Amniotic epithelial cell (primary cell): Measurements from ENCODE around the gene BACH2.

Experiments used
- DNase-seq: peaks from one replicate; pipeline ENCODE4 v3.0.0-alpha.2; 2010; ENCODE audit warnings: low read depth

The BACH2 gene

DNA sequence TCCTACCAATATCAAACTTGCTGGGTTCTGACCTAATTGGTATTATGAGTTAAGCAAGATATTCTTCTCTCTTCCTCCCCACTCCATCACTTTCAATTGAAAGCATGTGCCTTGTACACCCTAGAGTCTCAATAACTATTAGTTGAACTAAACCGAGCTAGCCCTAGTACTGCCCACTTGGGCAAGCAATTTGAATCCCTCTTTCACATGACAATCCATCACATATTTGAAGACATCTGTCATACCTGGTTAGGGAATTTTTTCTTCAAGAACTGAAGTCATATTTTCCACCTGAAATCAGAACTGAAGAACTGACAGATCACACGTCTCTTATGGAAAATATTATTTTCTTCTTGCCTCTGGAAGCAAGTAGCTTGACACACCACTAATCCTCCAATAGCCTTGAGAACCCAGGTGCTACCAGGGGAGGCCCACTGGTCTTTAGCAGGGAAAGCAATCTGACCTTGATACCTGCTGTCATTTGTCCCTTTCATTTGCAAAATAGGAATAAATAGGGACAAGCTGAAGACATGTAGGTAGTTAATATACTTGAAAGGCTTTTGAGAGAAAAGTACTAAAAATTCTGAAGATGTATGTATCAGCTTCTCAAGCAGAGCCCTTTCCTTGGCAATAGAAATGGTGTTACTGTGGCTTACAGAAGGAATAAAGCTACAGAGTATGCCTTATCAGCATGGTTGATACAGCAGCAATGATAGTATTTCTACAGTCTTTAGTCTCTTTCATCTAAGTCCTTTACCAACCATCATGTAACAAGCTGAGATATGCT is 331.0 kb downstream of the BACH2 start:
- no peak for DNase-seq

DNA sequence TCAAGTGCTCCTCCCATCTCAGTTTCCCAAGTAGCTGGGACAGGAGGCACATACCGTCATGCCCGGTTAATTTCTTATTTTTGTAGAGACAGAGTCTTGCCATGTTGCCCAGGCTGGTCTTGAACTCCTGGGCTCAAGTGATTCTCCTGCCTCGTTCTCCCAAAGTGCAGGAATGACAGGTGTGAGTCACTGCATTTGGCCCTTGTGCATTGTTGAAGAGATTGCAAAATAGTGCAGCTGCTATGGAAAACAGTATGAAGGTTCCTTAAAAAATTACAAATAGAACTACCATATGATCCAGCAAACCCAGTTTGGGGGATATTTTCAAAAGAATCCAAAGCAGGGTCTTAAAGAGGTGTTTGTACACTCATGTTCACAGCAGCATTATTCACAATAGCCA is 333.3 kb downstream of the BACH2 start:
- DNase-seq, result peak; percentile 56

- DNase-seq, result no peak
Observed at GRCh38 chr6:89961481-89961880, 335.2 kb downstream of the BACH2 start.

DNA sequence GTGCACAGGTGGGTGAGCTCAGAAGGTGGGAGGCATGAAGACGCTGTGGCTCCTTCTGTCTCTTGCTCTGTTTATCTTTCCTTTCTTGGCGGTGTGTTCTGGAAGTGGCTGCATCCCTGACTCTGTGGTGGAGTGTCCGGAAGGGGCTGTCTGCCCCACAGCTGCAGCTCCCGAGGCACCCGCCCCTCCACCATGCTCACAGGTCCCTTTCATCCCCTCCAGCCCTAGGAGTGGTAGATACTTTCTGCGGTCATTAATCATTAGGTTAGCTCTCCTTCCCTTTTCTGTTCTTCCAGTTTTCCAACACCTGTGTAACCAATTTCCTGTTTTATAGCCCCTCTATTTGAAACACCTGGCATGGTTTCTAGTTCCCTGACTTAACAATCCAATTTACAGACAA is 336.8 kb downstream of the BACH2 start:
- DNase-seq, result no peak

GRCh38 chr6:89956182-89956581 is 340.5 kb downstream of the BACH2 start:
- no peak for DNase-seq

DNA sequence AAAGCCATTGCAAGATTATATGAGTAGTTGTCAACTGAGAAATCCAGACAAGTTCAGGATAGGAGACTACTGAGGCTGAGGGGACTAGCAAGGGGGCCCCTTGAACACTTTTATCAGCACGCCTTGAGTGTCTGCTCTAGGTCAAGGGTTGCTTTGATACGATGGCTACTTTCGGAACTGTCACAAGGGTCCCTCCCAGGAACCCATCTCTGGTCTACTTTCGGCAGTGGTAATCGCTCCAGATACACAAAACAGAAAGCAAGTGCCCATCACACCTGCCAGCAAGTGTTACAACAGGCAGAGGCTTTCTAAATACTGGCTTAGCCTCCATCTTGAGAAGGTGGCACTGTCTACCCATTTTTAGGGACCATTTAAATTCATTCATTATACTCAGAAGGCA is 341.3 kb downstream of the BACH2 start:
- no peak for DNase-seq

- DNase-seq, result no peak
Observed at GRCh38 chr6:89954721-89955148, 341.9 kb downstream of the BACH2 start.

DNA sequence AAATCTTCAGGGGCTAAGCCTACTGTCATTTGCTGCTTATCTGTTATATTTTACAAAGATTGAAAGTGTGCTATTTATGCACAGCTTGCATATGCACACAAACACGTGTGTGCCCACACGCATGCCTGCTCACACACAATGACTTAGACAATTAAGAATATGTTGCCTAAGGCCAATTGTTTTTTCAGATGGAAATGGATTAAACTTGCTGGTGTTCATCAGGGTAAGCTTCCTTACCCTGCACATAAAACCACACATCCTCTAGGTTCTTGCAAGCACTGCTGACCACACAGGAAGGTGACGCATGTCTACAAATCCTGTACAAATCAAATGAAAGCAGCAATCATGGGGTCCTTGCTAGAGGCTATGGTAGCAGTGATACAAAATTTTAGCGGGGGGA is 344.0 kb downstream of the BACH2 start:
- peak; percentile 93 for DNase-seq

DNA sequence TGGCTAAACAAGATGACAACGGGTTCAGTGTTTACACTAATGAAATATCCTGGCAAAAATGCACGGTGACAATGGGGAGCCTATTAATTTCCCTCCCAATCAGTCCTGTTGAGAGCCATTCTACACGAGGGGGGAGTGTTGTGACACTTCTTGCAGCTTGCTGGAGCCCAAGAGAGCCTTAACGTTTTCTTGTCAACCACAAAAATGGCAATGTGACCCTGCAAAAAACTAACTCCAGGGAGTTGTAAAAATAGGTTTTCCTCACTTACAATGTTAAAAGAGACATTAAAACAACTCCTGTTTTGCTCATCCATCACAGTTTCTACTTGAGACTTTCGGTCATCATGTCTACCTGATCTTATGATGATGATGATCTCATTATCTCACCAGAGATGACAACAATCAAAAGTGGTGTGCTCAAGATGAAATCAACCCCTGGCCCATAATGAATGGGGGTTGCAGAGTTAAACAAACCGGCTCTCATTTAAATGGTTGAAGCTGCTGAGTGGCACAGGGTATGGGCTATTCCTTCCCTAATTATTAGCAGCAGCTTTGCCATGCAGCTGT is 344.5 kb downstream of the BACH2 start:
- no peak for DNase-seq

GRCh38 chr6:89951574-89952104 is 345.0 kb downstream of the BACH2 start:
- peak; percentile 82 for DNase-seq

DNA sequence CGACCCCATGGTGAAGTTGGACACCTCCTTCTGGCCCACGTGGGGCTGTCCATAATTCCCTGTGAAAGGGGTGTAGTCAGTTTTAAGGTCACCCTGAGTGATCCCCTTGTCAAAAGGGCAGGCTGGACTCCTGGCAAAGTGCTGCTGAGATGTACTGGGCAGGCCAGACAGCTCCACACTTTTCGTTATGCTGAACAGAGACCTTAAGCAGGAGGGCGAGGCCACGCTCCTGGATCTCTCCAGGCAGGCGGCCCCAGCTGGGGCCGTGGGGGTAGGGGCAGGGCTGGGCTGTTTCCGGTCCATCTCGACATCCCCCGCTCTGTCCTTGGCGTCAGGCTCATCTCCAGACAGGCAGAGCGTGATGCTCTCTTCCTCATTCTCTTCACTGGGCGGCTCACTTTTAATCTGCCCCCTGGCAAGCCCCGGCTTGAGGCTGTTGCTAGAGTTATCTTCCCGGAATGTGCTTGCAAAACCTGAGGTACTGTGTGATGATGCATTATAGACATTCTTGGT is 345.7 kb downstream of the BACH2 start:
- peak; percentile 98 for DNase-seq

DNA sequence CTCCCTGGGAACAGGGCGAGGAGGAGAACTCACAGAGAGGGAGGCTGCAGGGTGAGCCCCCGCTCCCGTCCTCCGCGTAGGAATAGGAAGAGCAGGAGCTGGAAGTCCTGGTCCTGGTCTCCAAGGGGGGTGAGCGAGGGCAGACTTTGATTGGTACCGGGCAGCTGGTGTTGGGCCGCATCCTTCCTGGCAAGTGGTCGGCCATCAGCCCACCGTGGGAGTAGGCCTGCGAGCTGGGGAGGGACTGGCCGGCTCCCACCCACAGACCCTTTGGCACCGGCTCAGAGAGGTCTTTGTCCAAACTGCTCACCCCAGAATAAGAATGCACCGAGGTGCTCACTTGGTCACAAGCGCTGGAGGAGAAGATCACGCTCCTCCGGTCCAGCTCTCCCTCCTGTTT is 346.2 kb downstream of the BACH2 start:
- no peak for DNase-seq

DNA sequence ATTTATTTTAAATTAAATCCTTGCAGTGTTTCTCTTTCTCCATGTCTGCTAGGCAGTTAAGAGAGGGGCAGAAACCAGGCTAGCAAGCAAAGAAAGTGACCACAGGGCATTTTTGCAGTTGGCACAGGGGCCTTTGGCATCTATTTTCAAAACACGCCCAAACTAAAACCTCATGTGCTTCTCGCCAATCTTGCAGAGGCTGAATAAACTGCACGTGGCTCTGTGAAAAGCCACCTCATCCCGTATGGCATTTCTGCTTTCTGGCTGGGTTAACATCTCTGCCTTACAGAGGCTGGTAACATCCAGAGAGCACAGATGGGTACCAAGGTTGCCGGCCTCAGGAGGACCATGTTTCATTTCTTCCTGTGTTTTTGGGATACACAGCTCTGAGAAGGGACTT is 347.8 kb downstream of the BACH2 start:
- no peak for DNase-seq

- no peak for DNase-seq
Observed at GRCh38 chr6:89944826-89945407, 351.7 kb downstream of the BACH2 start.

DNA sequence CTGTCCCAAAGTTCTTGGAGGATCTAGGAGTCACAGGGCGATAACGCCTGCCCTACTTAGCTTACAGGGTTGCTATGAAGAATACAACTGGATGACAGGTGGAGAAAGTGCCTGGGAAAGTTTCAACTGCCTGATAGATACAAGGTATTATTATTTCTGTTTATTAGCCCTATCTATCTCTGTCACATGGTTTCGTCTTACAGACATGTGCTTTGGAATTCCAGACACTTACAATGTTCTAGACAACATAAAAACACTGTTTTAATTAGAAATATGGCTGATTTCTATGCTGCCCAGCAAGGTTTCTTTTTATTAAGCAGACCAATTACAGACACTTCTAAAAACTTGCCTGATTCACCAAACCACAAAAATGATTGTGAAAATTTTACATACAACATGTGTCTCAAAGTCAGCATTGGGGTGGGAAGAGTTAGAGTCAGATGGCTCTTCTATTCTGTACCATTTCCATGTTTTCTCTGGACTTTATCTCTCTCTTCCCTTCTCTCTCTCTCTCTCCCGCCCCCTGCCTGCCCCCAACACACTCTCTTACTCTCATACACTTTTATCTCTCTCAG is 352.4 kb downstream of the BACH2 start:
- peak; percentile 57 for DNase-seq

GRCh38 chr6:89942601-89943000 is 354.0 kb downstream of the BACH2 start:
- no peak for DNase-seq

GRCh38 chr6:89941763-89942497 is 354.7 kb downstream of the BACH2 start:
- DNase-seq, result no peak

DNA sequence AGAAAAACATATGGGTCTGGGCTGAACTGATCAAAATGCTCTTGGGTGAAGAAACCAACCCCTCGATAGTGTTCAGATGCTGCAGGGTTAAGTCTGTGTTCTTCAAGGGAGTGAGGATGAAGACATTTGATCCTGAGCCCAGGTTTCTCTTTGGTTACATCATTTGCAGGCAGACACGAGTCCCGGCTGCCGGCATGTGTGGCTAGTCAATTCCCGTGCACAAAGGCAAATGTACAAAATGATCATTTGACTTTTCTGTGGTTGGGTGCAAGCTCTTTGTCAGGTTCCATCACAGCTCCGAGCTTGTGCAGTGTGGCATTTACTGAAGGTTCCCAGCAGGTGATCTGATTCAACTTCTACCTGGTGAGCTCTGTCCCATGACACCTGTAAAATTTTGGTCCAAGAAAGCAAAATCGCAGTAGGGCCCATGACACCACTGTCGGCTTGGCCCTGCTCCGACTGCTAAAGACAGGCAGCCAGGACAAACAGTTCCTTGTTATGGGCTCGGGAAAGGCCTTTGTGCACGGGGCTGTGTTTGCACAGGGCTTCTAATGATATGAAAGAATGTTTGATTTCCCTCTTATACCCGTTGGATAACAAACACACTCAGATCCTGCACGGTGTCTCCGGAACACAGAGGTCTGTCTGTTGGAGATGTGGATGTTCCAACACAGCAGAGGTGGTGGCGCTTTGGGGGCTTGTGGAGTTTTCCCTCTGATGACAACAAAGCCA is 355.4 kb downstream of the BACH2 start:
- DNase-seq, result no peak

DNA sequence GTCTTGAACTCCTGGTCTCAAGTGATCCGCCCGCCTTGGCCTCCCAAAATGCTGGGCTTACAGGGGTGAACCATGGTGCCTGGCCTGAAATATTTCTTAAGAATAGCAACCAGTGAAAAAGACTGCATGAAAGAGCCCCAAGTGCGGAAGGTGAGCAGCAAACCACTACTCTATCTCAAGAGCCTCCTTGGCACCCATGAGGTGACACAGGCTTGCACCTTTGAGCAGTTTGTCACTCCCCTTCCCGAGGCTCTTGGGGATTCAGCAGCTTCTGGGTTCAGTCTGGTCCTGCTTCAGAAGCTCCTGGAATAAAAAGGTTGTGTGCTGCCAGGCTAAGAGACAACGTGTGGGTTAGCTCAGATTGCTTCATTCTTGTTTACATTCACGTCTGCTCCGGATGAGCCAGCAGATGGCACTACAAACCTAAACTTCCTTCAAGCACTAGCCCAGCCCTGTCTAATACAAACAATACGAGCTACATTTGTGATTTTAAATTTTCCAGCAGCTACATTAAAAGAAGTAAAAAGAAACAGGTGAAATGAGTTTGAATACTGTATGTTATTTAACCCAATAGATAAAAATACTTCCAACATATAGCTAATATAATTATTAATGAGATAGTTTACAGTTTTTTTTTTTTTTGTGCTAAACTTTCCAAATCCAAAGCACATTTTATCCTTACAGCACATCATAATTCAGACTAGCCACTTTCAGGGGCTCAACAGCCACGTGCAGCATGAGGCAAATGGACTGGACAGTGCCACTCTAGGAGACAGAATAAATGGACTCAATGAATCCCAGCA is 356.2 kb downstream of the BACH2 start:
- DNase-seq, result peak; percentile 86

GRCh38 chr6:89939144-89939543 is 357.5 kb downstream of the BACH2 start:
- no peak for DNase-seq
